ENCODE data around the gene UTP15.

The UTP15 gene

GRCh38 chr5:73591698-73592501 lies 26.4 kb downstream of the UTP15 start:
- no peak overlapping the region for H3K4me3 ChIP-seq (ENCODE audit: low read depth, low read length)
- TF ChIP-seq, protein P1, sequence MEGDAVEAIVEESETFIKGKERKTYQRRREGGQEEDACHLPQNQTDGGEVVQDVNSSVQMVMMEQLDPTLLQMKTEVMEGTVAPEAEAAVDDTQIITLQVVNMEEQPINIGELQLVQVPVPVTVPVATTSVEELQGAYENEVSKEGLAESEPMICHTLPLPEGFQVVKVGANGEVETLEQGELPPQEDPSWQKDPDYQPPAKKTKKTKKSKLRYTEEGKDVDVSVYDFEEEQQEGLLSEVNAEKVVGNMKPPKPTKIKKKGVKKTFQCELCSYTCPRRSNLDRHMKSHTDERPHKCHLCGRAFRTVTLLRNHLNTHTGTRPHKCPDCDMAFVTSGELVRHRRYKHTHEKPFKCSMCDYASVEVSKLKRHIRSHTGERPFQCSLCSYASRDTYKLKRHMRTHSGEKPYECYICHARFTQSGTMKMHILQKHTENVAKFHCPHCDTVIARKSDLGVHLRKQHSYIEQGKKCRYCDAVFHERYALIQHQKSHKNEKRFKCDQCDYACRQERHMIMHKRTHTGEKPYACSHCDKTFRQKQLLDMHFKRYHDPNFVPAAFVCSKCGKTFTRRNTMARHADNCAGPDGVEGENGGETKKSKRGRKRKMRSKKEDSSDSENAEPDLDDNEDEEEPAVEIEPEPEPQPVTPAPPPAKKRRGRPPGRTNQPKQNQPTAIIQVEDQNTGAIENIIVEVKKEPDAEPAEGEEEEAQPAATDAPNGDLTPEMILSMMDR (IDR thresholded peaks at IDR 0.05; ENCODE audit: insufficient read depth, low read depth, low read length, missing control alignments): no peak
- DNase-seq (ENCODE audit: low read depth): no peak

DNA sequence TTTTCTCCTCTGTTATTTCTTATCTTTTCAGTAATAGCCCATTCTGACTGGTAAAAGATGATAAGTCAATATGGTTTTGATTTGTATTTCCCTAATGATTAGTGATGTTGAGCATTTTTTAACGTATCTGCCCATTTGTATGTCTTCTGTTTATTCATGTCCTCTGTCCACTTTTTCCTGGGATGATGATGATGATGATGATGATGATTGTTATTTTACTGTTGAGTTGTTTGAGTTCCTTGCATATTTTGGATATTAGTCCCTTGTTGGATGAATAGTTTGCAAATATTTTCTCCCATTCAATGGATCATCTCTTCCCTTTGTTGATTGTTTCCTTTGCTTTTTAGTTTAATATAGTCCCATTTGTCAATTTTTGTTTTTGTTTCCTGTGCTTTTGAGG lies 27.0 kb downstream of the UTP15 start:
- TF ChIP-seq, protein P1 (IDR thresholded peaks at IDR 0.05; ENCODE audit: insufficient read depth, low read depth, low read length, missing control alignments): no peak
- no peak overlapping the region for H3K4me3 ChIP-seq (ENCODE audit: low read depth, low read length)
- DNase-seq (ENCODE audit: low read depth): no peak

DNA sequence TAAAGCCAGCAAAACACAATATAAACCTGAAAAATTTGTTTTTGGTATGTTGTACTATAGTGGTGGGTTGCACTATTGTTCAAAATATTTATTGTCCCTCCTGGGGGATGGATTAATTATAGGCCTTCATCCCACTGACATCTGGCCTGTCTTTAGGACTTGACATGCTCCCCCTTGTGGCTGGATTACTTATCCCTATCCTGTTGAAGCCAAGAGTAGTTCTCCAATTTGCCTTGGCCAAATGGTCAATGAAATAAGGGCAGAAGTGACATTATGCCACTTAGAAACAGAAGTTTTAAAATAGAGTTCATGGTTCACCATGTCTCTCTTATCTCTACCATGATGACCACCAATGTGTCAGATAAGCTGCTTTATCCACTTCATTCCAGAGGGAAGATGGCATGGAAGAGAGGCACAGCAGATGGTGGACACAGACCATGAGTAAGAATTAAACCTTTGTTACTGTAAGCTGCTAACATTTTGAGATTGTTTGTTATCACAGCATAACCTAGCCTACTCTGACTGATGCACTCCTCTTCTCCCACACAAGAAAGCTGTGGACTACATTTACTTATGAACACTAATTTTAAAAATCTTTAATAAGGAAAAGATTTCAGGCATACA lies 31.3 kb downstream of the UTP15 start:
- no peak overlapping the region for H3K4me3 ChIP-seq (ENCODE audit: low read depth, low read length)
- TF ChIP-seq, protein P1 (IDR thresholded peaks at IDR 0.05; ENCODE audit: insufficient read depth, low read depth, low read length, missing control alignments): peak; percentile 64
- peak; percentile 65 for DNase-seq (ENCODE audit: low read depth)

GRCh38 chr5:73599380-73599779 lies 33.8 kb downstream of the UTP15 start:
- TF ChIP-seq, protein P1 (IDR thresholded peaks at IDR 0.05; ENCODE audit: insufficient read depth, low read depth, low read length, missing control alignments): no peak
- DNase-seq (ENCODE audit: low read depth): no peak

DNA sequence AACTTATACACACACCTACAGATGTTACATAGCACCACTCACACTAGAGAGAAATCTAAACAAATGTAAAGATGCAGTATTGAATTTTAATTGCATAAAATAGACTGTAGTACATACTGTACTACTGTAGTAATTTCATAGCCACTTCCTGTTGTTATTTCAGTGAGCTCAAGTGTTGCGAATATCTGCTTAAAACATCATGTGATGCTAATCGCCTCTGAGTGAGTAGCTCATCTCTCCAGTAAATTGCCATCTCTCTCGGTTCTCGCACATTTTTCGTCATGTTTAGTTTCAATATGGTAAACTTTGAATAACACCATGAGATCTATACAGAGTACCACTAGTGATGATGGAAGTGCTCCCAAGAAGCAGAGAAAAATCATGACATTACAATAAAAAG lies 38.5 kb downstream of the UTP15 start:
- TF ChIP-seq, protein P1 (IDR thresholded peaks at IDR 0.05; ENCODE audit: insufficient read depth, low read depth, low read length, missing control alignments): no peak
- DNase-seq (ENCODE audit: low read depth): no peak
- no peak overlapping the region for H3K4me3 ChIP-seq (ENCODE audit: low read depth, low read length)

More at GRCh38 chr5:73599380-73599779, 33.8 kb downstream of the UTP15 start:
- no peak overlapping the region for H3K4me3 ChIP-seq (ENCODE audit: low read depth, low read length)

- no peak for DNase-seq (ENCODE audit: low read depth)
- TF ChIP-seq, protein P1 (IDR thresholded peaks at IDR 0.05; ENCODE audit: insufficient read depth, low read depth, low read length, missing control alignments): no peak
- no peak overlapping the region for H3K4me3 ChIP-seq (ENCODE audit: low read depth, low read length)
Measured at GRCh38 chr5:73605223-73606087, 39.9 kb downstream of the UTP15 start.

All from GM12865 (cell line).